GM19395 (cell line): Measurements from ENCODE around the gene MFRP.

Experiments used
- ATAC-seq: cut with Tn5 transposase; IDR thresholded peaks from one replicate; pipeline ENCODE4 v1.9.1; 2021; ENCODE audit warnings: mild to moderate bottlenecking, moderate library complexity; ENCODE audit not compliant: unreplicated experiment

MFRP gene

DNA sequence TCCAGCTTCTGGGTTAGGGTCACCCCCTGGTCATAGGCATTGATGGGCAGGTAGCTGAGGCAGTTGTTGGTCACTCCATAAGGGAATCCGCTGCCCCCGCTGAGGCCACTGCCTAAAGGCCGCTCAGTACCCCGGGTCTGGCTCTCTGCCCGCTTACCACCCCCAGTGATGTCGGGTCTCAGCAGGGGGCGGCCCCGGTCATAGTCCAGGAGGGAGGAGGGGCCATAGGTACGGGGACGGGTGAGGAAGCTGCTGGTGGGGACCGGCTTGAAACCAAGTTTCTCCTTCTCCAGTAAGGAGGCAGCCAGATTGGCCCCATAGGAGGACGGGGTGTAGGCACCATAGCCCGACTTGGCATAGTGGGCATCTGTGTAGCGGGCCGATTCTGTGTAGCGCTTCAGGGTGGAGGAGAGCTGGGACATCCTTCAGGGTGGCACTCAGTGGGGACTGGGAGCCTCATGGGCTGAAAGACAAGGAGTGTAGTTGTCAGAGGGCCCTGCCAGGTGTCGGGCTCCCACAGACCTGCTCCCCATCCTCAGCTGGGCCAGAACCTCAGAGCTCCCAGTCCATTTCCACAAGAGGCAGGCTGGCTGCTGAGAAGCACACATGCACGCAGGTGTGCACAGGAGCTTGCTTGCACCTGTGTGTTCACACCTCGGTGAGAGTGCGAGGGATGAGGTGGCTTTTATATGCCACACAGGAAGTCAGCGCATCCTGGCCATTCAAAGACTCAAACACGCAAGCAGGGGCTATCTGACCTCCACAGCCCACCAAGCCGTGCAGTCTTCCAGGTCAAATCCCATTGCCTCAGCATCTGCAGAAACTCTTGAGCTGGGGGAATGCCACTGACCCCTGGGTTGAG is 26.8 kb upstream of the MFRP start:
- no peak for ATAC-seq

DNA sequence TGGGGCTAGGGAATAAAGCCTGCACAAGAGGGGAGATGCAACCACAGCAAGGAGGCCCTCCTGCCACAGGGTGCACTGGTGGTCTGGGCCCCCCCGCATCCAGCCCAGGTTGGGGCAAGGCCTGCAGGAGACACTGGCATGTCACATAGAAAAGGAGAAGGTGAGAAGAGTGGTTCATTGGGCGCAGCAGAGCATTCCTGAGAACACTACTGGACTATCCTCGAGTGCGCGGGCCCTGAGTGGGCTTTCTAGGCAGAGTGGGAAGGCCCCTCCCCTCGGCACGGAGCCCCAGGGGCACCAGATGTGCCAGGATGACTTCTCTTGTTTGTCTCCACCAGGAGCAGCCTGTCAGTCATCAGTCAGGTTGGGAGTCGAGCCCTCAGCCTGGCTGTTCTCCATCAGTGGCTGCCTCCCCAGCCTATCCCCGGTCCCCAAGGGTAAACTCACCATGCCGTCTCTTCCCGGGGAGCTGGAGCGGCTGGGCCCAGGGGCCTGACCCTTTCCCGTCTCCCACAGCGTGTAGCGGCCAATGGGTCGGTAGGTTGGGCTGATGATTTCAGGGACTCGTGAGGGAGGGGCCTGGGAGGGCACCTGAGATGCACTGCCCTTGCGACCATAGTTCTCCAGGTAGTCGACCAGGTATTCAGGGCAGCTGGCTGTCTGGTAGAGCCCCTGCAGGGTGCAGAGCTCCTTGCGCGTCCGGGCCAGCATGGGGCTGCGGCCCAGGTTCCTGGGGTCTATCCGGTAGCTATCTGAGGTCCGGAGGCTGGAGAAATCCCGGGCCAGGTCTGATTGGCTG is 26.0 kb upstream of the MFRP start:
- ATAC-seq: no peak

DNA sequence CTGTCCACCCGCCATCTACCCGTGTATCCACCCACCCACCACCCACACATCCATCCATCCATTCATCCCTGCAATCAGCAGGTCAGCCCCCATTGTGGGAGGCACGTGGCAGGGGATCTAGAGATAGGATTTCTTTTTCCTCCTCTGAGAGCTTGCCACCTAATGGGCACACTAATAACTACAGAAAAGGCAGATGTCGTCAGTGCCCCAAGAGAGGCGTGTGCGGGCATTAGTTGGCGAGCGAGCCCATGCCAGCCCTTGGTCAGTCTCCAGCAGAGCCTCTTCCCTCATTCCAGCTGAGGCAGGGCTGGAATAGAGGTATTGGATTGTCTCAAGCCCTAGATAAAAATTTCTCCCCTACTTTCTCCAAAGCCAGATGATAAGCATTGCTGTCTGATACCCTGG is 25.3 kb upstream of the MFRP start:
- ATAC-seq: no peak

DNA sequence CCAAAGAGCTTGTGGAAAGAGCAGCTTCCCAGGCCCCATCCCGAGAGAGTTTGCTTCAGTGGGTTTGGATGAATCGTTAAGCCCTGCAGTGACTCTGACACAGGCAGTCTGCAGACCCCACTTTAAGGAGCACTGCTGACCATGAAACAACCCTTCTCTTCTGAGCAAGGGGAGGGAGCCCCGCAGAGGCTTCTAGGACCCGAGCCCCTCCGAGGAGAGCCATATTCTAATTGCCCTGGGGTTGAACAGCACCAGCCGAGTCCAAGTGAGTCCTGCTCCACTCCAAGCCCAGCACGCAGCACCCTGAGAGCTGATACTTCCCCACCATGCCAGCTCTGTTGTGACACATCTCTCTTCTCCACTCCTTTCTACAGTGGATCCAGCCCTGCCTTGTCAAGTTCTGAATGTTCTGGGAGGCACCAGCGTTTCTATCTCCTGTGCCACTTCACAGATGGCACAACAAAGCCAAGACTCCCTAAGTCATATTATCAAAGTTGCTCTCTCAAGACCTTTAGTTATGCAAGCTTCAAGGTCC is 24.6 kb upstream of the MFRP start:
- no peak for ATAC-seq

DNA sequence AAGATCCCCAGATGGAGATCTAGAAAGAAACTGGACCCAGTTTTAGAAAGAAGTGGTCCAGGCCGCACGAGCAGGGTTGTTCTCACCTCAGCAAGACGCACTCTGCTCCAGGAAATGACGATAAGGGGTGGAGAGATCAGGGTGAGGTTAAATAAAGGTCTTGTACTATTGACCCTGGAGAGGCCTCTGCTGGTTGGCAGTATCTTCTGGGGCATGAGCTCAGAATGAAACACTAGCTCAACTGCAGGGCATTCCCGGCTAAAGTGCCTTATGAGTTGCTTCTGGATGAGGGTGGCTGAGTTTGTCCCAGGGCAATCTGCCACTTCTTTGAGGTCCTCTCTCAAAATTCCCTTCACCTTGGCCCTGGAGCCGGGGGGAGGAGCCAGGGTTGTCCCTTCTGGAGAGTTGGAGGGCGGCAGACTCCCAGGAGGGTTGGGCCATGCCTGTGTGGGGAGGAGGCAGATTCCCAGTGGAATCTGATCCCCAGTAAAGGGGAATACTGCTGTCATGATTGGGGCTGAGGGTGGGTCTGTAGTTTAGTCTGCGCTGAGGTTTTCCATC is 24.1 kb upstream of the MFRP start:
- no peak for ATAC-seq

DNA sequence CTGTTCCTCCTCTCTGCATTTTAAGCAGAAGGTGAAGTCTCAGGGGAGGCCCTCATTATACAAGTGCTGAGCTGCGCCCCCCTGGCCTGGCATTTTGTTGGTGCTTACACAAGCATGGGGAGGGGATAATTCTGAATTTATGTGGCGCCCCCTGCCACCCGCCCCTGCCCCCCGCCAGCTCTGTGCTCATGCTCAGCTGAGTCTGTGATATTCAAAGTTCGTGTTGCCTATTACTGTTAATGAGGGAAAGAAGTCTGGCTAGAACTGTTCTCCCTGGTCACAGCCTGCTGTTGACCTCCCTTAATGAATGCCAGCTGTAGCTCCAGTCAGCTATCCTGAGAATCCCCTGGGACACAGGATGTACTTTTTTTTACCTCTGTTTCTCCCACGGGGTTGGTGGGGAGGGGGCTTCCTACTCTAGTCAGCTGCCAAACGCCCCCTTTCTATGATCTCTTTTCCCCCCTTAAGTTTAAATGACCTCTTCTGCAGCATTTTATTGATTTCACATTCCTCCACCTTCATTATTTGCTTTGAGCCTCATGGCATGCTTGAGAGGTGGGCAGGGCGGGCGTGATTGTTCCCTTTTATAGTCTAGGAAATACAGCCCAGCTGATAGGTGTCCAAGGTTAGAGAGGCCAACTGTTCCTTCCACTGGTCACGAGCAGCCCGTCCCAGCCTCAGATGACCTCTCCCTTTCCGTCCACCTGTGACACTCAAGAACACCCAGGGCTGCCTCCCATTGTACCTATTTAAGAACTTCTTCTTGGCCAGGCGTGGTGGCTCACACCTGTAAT is 22.8 kb upstream of the MFRP start:
- ATAC-seq: no peak

DNA sequence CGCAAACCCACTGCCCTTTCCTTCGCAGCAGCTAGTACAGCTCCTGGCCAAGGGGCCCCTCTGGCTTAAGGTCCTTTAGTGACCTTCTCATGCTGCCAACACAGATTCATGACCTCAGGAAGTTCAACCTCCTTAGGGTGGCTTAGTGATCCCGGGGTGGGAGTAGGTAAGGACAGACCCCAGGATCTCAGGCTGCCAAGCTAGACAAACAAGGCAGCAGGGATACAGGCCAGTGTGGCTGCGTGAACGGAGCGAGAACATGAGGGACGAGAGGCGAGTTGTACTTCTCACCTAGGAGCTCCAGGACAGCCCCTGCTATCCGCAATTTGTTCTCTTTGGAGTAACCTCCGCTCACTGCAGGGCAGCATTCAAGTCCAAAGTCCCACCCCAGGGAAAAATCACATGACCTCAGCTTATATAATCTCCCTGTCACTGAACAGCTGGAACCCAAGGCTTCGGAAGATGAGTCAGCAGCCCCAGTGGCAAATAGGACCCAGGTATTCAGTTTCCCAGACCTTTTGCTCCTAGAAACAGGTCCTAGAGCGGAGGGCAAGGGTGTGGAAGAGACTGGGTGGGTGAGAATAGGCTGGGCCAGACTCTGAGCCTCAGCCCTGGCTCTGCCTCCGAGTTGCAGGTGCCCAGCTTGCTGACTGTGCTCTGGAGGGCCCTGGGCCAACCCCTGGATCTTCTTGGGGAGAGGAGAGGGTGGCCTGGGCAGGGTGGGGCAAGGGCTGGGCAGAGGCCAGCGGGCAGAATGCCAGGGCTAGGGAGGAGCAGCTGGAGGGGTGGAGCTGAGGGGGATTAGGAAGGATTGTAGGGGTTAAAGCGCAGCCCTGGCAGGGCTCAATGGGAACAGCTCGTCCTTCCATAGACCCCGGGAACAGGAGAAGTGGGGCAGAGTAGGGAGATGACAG is 21.9 kb upstream of the MFRP start:
- no peak for ATAC-seq

DNA sequence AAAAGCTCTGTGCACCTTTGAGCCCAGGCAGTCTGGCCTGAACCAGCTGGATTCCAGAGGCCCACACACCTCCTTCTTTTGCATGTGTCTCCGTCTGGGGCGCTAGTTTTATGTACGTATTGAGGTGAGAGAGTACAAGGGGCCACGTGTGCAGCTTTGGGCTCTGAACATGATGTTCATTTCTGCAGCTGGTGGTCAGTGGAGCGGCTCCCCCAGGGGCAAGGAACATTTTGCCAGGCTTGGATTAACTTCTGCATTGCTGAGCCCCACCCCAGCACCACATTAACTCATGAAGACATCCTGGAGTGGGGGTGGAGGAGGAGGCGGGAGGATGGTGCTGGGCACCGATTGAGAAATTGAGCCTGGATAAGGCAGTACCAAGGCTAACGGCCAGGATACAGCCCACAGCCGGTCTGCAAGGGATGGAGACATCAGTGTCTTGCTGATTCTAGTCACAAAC is 21.2 kb upstream of the MFRP start:
- no peak for ATAC-seq

DNA sequence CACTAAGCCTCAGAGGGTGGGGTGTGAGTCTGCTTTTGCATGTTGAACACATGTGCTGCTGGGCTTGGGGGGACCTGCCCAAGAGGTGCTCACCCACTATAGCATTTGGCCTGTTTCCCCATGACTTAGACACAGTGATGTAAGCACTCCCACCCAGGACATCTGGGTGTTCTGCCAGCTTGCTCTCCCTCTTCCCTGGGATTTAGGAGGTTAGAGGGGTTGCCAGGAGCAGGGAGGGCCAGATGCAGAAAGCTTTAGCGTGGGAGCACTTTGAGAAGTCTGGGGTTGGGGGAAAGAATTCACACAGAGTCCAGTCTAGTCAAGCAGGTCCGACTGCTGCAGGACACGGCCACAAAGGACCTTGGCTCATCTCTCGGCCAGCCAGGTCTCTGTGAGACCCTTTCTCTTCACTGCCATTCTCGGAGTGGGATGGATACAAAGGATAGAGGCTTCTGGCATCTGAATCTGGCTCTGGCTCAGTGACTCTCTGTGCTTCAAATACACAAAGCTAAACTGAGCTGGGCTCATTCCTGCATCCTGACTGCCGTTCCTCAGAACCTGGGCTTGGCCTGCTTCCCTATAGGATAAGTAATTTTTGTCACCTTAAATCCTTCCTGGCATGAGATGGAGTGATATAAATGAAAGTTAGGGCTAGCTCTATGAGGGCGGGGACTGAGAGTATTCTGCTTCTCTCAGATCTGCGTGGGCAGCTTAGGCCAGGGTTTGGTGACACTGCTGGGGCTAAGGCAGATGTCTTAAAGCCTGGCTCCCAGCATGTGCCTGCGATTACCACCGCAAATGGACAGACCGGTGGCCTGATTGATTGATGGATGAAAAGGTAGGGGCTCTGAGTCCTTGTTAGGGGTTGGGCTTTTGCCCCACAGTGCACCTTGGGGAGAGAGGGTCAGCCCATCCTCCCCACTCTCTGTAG is 20.4 kb upstream of the MFRP start:
- no peak for ATAC-seq

DNA sequence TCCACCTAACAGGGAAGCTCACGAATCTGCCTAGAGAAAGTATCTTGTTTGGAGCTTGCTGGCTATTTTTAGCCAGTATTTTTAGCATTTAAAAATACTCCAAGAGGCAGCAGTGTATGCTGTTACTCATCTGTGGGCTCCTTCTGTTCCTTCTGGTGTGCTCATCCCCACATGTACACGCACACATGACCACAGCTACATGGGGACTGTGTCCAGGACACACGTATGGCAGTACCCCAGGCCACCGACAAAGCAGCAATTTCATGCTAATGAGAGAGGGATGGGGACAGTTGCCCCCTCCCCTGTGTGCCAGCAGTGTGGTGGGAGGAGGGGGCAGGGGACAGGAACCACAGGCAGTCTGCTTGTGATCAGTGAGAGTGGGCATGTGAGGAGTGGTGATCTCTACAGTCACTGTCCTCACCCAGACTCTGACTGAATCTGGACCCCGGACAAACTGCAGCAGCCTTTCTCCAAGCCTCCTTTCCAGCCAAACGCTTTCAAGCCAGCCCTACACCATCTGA is 18.6 kb upstream of the MFRP start:
- no peak for ATAC-seq

DNA sequence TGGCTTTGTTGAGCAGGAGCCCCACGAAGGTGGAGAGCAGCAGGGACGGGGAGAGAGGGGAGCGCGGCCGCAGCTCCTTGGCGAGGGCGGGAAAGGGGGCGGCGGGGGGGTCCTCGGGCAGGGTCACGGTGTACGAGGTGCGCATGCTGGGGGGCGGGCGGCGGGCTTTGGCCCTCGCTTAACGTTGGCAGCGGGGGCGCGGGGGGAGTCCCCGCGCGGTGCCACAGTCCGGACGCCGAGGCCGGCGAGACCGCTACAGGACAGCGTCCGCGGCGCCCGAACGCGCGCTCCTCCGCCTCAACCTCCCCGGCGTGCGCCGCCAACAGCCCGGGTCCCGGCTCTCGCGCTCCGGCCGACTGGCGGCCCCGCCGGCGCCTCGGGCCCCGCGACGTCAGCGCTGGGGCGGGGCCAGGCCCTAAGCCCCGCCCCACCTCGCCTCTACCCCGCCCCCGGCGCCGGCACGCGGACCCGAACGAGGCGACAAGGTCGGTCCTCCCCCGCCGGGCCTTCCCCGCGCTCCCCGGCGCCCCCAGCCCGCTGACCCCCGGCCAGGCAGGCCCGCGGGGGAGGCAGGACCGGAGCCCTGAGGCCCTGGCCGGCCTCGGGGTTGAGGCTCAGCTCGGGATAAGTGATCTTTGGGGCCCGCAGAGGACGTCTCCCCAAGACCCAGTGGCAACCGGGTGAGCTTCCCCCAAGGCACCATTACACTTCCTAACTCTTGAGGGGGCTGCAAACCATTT is 17.5 kb upstream of the MFRP start:
- ATAC-seq: no peak

DNA sequence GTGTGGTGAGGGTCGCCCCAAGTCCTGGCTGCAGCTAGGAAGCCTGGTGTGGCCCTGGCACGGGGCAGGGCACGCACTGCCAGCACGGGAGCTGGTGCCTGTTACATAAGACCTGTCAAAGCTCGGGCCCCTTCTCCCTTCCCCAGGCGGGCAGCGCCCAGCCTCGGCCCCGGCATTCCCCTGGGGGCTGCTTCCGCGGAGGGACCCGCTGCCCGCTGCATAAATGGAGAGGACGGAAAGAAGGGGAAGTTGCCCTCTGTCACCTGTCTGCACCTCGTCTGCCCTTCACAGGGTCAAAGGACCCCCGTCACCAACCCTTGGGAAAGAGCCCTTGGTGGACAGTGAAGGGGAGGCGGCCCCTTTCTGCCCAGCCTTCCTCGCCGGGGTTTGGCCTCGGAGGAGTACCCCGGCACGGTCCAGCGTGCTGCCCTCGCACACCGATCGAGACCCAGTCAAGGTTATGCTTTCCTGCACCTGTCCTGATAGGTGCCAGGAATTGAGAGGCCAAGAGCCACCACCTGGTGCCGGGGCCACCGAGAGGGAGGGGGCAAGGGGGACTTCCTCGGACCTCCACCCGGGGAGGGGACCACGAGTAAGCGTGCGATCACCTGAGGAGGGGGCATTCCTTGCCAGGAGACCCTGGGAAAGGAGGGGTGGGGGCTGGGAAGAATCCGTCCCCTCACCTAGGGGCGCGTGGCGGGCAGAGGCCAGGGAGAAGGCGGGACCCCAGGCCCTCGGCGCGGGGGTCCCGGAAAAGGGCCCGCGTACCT is 16.8 kb upstream of the MFRP start:
- no peak for ATAC-seq

DNA sequence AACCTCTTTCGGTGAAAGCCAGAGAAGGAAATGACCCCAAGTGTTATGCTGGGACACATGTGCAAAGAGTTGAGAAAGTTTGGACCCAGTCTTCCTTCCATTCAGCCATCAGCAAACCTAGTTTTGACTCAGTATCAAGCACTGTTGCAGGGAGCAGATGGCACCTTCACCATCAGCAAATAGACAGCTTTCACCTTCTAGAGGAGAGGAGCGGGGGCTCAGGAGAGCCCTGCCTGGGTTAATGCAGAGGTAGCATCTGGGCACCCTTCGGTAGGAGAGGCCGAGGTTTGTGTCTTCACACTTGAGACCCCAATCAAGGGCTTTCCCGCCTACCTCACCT is 16.2 kb upstream of the MFRP start:
- no peak for ATAC-seq

DNA sequence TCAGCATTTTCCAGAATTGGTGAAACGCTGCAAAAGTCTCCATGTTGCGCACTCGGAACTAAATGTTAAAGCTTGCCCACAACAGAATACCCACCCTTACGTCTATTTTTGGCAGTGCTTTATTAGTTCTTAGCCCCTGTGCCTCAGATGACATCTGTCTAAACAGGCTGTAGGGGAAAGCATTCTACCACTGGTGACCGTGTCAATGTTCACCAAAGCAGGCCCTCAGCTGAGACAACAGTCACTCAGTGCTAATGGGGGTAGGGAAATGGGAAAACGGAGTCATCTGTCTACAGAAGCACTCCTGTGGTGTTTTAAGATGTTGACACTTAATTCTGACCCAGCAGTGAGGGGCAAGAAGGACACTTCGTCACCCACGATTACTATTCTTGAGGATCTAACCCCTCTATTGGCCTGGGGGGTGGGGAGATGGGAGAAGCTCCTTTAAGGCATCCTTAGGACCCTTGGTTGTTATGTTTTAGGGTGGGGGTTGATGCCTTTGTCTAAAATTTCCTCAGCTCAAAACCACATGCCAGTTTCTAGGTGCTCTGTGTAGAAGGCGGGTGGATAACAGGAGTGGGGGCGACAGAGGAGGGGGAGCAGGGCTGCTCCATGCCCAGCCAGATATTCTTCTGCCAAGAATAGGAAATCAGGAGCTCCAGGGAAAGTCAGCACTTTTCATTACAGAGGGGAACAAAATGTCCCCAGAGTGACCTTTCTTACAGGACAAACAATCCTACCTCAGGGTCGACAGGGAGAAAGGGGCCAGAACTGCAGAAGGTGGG is 15.6 kb upstream of the MFRP start:
- ATAC-seq: no peak

DNA sequence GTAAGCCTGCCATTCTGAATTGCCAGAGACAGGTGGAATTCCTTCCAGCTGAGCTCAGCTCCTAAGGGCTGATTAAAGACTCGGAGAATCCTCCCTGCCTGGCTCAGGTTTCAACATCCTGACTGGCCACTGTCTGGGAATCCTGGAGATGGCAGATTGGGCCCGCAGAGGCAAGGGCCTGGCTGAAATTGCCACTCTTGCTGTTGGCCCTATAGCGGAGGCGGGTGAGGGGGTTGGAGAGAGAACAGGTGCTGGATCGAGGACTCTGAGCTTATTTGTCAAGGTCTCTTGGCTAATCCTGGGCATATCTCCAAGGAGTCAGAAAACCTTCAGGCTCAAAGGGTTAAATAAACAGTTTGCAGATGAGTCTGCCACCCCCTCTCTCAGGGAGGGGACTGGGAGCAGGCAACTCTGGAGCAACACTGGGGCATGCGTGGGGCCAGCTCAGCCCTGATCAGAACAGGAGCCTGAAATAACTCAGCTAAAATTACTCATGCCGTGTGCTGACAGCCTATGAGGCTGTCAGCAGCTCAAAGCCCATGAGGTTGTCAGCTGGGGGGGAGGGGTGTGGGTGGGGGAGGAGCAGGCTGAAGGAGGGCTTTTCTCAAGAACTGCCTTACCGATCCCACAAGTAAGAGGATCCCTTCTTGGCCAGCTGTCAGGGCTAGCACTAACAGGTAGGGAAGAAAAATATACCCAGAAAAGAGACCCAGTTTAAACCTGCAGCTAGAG is 14.7 kb upstream of the MFRP start:
- no peak for ATAC-seq
